ENCODE data around the gene PERP.

PERP gene

GRCh38 chr6:138044458-138044857 is 62.8 kb downstream of the PERP start:
- DNase-seq = no peak
